Smooth muscle cell (in vitro differentiated cells): ENCODE results near the gene ZMAT5. TPM values are rescaled to one million over a fixed set of nuclear protein-coding genes. Genes with fewer than 3 reads are reported as not detected.

ENCODE experiments used
- DNase-seq: peaks from one replicate; lab custom pipeline; 2025; ENCODE audit not compliant: unreplicated experiment; lab: John Stamatoyannopoulos, UW
- H2AFZ ChIP-seq: fragments of 200-600 bp; sonication (generic); 2 replicates; pipeline ENCODE4 v1.6.0; 2016; ENCODE audit warnings: antibody characterized with exemption, low read depth, mild to moderate bottlenecking
- H3F3A ChIP-seq: fragments of 200-600 bp; sonication (generic); 2 replicates; pipeline ENCODE4 v1.6.0; 2017; ENCODE audit warnings: antibody characterized with exemption, low read depth
- H3K27ac ChIP-seq: fragments of 200-600 bp; sonication (generic); 2 replicates; pipeline ENCODE4 v1.5.1; 2016; ENCODE audit warnings: low read depth, mild to moderate bottlenecking
- H3K27me3 ChIP-seq: fragments of 200-600 bp; sonication (generic); 2 replicates; pipeline ENCODE4 v1.6.1; 2016; ENCODE audit warnings: low read depth, mild to moderate bottlenecking
- H3K36me3 ChIP-seq: fragments of 200-600 bp; sonication (generic); 2 replicates; pipeline ENCODE4 v1.5.1; 2016; ENCODE audit warnings: low read depth
- H3K4me1 ChIP-seq: fragments of 200-600 bp; sonication (generic); 2 replicates; pipeline ENCODE4 v1.5.1; 2016; ENCODE audit warnings: low read depth
- H3K4me2 ChIP-seq: fragments of 200-600 bp; sonication (generic); 2 replicates; pipeline ENCODE4 v1.6.0; 2016; ENCODE audit warnings: mild to moderate bottlenecking
- H3K4me3 ChIP-seq: fragments of 200-600 bp; sonication (generic); 2 replicates; pipeline ENCODE4 v1.5.1; 2016; ENCODE audit warnings: mild to moderate bottlenecking
- H3K79me2 ChIP-seq: fragments of 200-600 bp; sonication (generic); 2 replicates; pipeline ENCODE4 v1.6.0; 2016; ENCODE audit warnings: low read depth, mild to moderate bottlenecking
- H3K9ac ChIP-seq: fragments of 200-600 bp; sonication (generic); 2 replicates; pipeline ENCODE4 v1.6.0; 2016; ENCODE audit warnings: low read depth
- H3K9me3 ChIP-seq: fragments of 200-600 bp; sonication (generic); replicated peaks from 2 replicates; pipeline ENCODE4 v1.5.1; 2016; ENCODE audit warnings: low read depth
- H4K20me1 ChIP-seq: fragments of 200-600 bp; sonication (generic); 2 replicates; pipeline ENCODE4 v1.6.0; 2016; ENCODE audit warnings: low read depth
- CTCF ChIP-seq: fragments of 200-600 bp; sonication (generic); IDR thresholded peaks from 2 replicates; pipeline ENCODE4 v1.5.1; 2017; ENCODE audit warnings: borderline replicate concordance, mild to moderate bottlenecking, antibody characterized with exemption; ENCODE audit not compliant: insufficient read depth, poor library complexity, severe bottlenecking
- WGBS: methylation state at CpG from one replicate; pipeline ENCODE4 v1.1.7; 2016; ENCODE audit warnings: low lambda C conversion rate; 5-methylcytosine and 5-hydroxymethylcytosine counted together
- polyA plus RNA-seq: library from polyadenylated mRNA; unstranded; fragments of >200 nt; fragmentation: Nextera tagmentation; extraction: Ambion mirVana; gene quantifications from 2 replicates; pipeline ENCODE4 v1.2.1, GENCODE V29; 2016
- total RNA-seq: library from RNA; depleted of rRNA; stranded (reverse); fragments of >200 nt; gene quantifications from 2 replicates; pipeline ENCODE4 v1.2.3, GENCODE V29; 2014

ZMAT5 gene, protein sequence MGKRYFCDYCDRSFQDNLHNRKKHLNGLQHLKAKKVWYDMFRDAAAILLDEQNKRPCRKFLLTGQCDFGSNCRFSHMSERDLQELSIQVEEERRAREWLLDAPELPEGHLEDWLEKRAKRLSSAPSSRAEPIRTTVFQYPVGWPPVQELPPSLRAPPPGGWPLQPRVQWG
- total RNA-seq (22.7 and 26.0 TPM in 2 replicates), polyA plus RNA-seq (57.0 and 57.8 TPM in 2 replicates)

- Histone ChIP-seq H3K4me2 (peak within 1 kb of the TSS; percentile 100), H3K9me3 (no peaks in the 10 kb centered on the region), H2AFZ (peak within 1 kb of the TSS; percentile 92), H4K20me1 (no peaks in the 10 kb centered on the region), H3K4me1 (peaks cover 9% of the 10 kb centered on the region), H3K4me3 (peak within 1 kb of the TSS; percentile 95), H3K79me2 (peaks cover 34% of the 10 kb centered on the region), H3F3A (peaks cover 3% of the 10 kb centered on the region), H3K27ac (peak within 1 kb of the TSS; percentile 81), H3K36me3 (peaks cover 5% of the 10 kb centered on the region), H3K27me3 (no peaks in the 10 kb centered on the region), H3K9ac (peak within 1 kb of the TSS; percentile 94)
- 1% methylated on average over 32 of the region's 32 CpGs for WGBS
- TF ChIP-seq CTCF: no peak
- DNase-seq: peak; percentile 60
Measured at GRCh38 chr22:29766632-29767170, at the start of gene ZMAT5. Gene ZMAT5 (minus strand): TSS chr22:29767007. CDS start chr22:29748544, 18,463 bp downstream.

GRCh38 chr22:29816539-29816938, 49.7 kb upstream of the ZMAT5 start:
- H3K36me3 ChIP-seq: no peaks in the 10 kb centered on the region

DNA sequence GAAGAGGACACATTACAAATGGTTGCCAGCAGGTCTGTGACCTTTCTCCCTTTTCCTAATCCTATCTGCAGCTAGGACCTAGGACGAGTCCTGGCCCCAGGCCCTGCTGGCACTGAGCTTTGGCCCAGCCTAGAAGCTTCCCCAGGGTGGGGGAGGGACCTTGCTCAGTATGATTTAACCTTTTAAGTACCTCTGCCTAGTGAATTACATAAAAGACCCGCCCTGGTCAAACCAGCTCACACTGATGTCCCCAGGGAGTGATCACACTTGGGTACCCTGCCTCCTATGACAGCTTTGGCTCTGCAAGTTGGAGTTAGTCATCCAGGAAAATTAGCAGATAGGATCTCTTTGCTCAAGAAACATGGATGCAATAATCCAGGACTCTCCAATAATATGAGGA, 49.3 kb upstream of the ZMAT5 start:
- Histone ChIP-seq H3K36me3 (no peaks in the 10 kb centered on the region), H3K27ac (no peak overlapping the region), H3K9ac (no peak overlapping the region), H4K20me1 (no peaks in the 10 kb centered on the region), H3K4me2 (no peak overlapping the region), H3K79me2 (no peaks in the 10 kb centered on the region), H3K4me3 (no peak overlapping the region), H2AFZ (no peak overlapping the region), H3K27me3 (no peaks in the 10 kb centered on the region), H3K9me3 (no peaks in the 10 kb centered on the region), H3K4me1 (no peaks in the 10 kb centered on the region), H3F3A (no peaks in the 10 kb centered on the region)
- no peak for DNase-seq
- WGBS: 86% methylated on average over 2 of the region's 2 CpGs
- TF ChIP-seq CTCF: no peak

More at GRCh38 chr22:29816539-29816938, 49.7 kb upstream of the ZMAT5 start:
- Histone ChIP-seq H4K20me1 (no peaks in the 10 kb centered on the region), H3K27me3 (no peaks in the 10 kb centered on the region), H3K4me1 (no peaks in the 10 kb centered on the region), H3K9ac (no peak overlapping the region), H3K9me3 (no peaks in the 10 kb centered on the region), H3K27ac (no peak overlapping the region), H3K79me2 (no peaks in the 10 kb centered on the region), H2AFZ (no peak overlapping the region), H3F3A (no peaks in the 10 kb centered on the region), H3K4me3 (no peak overlapping the region), H3K4me2 (no peak overlapping the region)
- no peak for TF ChIP-seq CTCF
- 85% methylated on average over 6 of the region's 6 CpGs for WGBS
- no peak for DNase-seq

- H3K79me2 ChIP-seq: no peaks in the 10 kb centered on the region
- no peaks in the 10 kb centered on the region for H3K36me3 ChIP-seq
- no peaks in the 10 kb centered on the region for H4K20me1 ChIP-seq
- no peaks in the 10 kb centered on the region for H3K4me1 ChIP-seq
- DNase-seq: no peak
- H3F3A ChIP-seq: no peaks in the 10 kb centered on the region
- WGBS: 95% methylated on average over 4 of the region's 4 CpGs
- H3K9ac ChIP-seq: no peak overlapping the region
- no peaks in the 10 kb centered on the region for H3K9me3 ChIP-seq
- H2AFZ ChIP-seq: no peak overlapping the region
- no peaks in the 10 kb centered on the region for H3K27me3 ChIP-seq
- H3K4me2 ChIP-seq: no peak overlapping the region
- no peak overlapping the region for H3K27ac ChIP-seq
- no peak overlapping the region for H3K4me3 ChIP-seq
- TF ChIP-seq CTCF: no peak
Measured at GRCh38 chr22:29815580-29815979, 48.8 kb upstream of the ZMAT5 start.
